Measurements from ENCODE around the gene CEP170B.

CEP170B gene

DNA sequence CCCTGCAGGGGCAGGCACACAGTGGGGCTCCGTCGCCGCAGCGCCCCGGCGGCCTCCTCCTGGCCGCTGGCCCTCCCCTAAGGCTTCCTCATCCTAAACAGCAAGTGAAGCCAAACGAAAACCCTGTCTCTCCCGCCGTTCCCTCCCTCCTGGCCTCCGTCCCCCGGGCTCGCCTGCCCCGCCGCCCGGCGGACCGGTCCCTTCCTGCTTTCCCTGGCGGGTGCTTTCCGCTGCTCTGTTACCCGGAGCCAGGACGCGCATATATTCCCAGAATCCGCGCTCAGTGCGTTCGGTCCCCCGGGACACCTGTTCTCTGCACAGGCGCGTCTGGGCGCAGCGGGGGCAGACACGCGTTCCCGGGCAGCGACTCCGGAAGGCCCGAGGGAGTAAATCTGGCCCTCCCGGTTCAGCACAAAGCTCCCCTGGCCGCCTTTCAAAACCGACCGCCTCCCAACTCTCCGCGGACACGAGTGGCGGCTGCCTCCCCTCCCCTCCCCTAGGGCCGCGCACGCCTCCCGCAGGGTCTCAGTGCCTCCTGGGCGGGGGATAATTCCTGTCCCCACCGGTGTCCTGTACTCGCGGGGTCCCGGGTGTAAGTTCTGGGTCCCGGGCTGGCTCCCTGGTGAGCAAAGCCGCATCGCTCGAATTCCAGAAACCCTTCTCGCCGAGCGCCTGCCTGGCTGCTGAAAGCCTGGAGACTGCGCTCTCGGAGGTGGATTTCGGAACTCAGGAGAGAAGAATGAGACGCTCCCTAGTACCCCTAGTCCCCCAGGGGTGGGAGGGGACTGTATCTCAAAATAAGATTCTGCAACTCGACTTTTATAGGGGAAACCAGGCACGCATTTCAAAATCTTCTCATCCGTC is 21.4 kb upstream of the CEP170B start:
- in situ Hi-C loops (cut with HindIII; ENCODE audit: low sequenced_read_pairs) = no loop called here
- no peak overlapping the region for H3K4me3 ChIP-seq (ENCODE audit: low read depth, low read length)
- DNase-seq (ENCODE audit: low read depth) = no peak
- TF ChIP-seq, protein P1, sequence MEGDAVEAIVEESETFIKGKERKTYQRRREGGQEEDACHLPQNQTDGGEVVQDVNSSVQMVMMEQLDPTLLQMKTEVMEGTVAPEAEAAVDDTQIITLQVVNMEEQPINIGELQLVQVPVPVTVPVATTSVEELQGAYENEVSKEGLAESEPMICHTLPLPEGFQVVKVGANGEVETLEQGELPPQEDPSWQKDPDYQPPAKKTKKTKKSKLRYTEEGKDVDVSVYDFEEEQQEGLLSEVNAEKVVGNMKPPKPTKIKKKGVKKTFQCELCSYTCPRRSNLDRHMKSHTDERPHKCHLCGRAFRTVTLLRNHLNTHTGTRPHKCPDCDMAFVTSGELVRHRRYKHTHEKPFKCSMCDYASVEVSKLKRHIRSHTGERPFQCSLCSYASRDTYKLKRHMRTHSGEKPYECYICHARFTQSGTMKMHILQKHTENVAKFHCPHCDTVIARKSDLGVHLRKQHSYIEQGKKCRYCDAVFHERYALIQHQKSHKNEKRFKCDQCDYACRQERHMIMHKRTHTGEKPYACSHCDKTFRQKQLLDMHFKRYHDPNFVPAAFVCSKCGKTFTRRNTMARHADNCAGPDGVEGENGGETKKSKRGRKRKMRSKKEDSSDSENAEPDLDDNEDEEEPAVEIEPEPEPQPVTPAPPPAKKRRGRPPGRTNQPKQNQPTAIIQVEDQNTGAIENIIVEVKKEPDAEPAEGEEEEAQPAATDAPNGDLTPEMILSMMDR (IDR thresholded peaks at IDR 0.05; ENCODE audit: low read depth, low read length, missing control alignments) = no peak

GRCh38 chr14:104844306-104845032 is 20.6 kb upstream of the CEP170B start:
- no peak overlapping the region for H3K4me3 ChIP-seq (ENCODE audit: low read depth, low read length)
- TF ChIP-seq, protein P1 (IDR thresholded peaks at IDR 0.05; ENCODE audit: low read depth, low read length, missing control alignments) = no peak
- in situ Hi-C loops (cut with HindIII; ENCODE audit: low sequenced_read_pairs) = no loop called here

DNA sequence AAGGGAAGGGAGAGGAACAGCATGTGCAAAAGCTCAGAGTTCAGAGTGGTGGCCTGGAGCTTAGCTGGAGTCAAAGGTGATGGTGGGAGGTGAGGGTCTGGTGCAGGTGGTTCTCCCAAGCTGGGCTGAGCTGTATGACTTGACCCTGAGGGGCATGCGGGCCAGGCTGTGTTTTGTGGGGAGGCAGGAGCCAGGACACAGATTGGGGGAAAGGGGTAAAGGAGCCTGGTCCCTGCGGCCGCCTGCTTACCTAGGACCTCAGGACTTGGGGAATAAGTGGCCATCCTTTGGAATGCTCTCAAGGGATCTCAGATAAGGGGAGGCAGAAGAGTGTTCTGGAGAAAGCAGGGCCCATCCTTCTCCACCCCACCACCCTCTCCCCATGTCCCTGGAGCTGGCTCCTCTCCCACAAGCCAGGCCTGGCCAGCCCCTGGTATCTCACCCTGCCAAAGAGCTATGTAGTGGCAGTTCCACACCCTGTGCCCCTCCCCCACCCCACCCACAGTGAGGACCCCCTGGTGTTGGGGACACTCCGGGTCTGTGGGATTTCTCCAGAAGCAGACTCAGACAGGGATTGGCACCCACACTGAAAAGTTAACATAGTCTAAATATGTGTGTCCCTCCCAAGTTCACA is 19.9 kb upstream of the CEP170B start:
- TF ChIP-seq, protein P1 (IDR thresholded peaks at IDR 0.05; ENCODE audit: low read depth, low read length, missing control alignments) = no peak
- in situ Hi-C loops (cut with HindIII; ENCODE audit: low sequenced_read_pairs) = no loop called here
- no peak overlapping the region for H3K4me3 ChIP-seq (ENCODE audit: low read depth, low read length)
- DNase-seq (ENCODE audit: low read depth) = no peak

More at GRCh38 chr14:104844306-104845032, 20.6 kb upstream of the CEP170B start:
- DNase-seq (ENCODE audit: low read depth) = no peak

- no peak overlapping the region for H3K4me3 ChIP-seq (ENCODE audit: low read depth, low read length)
- TF ChIP-seq, protein P1 (IDR thresholded peaks at IDR 0.05; ENCODE audit: low read depth, low read length, missing control alignments) = no peak
- DNase-seq (ENCODE audit: low read depth) = no peak
- in situ Hi-C loops (cut with HindIII; ENCODE audit: low sequenced_read_pairs) = no loop called here
These were observed 19.1 kb upstream of the CEP170B start for GRCh38 chr14:104845834-104846441.

GRCh38 chr14:104852280-104852663 is 12.8 kb upstream of the CEP170B start:
- in situ Hi-C loops (cut with HindIII; ENCODE audit: low sequenced_read_pairs) = no loop called here
- no peak for DNase-seq (ENCODE audit: low read depth)
- no peak overlapping the region for H3K4me3 ChIP-seq (ENCODE audit: low read depth, low read length)
- TF ChIP-seq, protein P1 (IDR thresholded peaks at IDR 0.05; ENCODE audit: low read depth, low read length, missing control alignments) = no peak

DNA sequence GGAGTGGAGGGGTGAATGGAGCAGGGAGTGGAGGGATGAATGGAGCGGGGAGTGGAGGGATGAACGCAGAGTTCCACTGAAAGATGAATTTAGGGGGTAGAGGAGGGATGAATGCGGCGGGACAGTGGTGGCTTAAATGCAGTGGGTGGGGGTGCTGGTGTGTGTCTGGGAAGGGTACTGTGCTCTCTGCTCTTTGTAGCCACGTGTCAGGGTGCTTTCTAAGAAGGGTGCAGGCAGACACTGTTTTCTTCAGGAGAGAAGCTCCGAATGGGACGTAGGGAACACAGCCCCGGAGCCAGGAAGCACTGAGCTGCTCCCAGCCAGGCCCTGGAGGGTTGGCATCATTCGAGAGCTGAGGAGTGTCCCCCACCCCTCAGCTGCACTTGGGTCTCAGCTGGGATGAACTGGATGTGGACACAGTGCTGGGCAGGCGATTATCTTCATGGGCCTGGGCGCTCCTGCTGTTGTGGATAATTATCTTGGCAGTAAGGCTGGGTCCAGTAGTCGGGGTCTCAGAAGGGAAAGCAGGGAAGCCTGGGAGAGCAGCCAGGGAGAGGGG is 9.5 kb upstream of the CEP170B start:
- in situ Hi-C loops (cut with HindIII; ENCODE audit: low sequenced_read_pairs) = no loop called here
- H3K4me3 ChIP-seq (ENCODE audit: low read depth, low read length) = no peak overlapping the region
- DNase-seq (ENCODE audit: low read depth) = no peak
- TF ChIP-seq, protein P1 (IDR thresholded peaks at IDR 0.05; ENCODE audit: low read depth, low read length, missing control alignments) = no peak
